ENCODE measurements around the gene PDE1C.

The PDE1C gene

GRCh38 chr7:32074787-32075585, 4.8 kb upstream of the PDE1C start:
- no peak for DNase-seq

- peak; percentile 46 for DNase-seq
Measured at GRCh38 chr7:32073533-32073932, 3.3 kb upstream of the PDE1C start.

GRCh38 chr7:32072397-32072796, 2.2 kb upstream of the PDE1C start:
- DNase-seq = no peak

GRCh38 chr7:32071466-32072091, 1.4 kb upstream of the PDE1C start:
- DNase-seq = no peak

- no peak for DNase-seq
Measured at GRCh38 chr7:32070051-32070405, 179 bp downstream of the PDE1C start.

- no peak for DNase-seq
Measured at GRCh38 chr7:32069116-32069650, 1.0 kb downstream of the PDE1C start.

GRCh38 chr7:32068411-32069101, 1.7 kb downstream of the PDE1C start:
- no peak for DNase-seq

GRCh38 chr7:32066441-32066840, 3.8 kb downstream of the PDE1C start:
- no peak for DNase-seq

GRCh38 chr7:32063614-32064013, 6.6 kb downstream of the PDE1C start:
- DNase-seq = no peak

- peak; percentile 53 for DNase-seq
Measured at GRCh38 chr7:32062150-32062549, 8.1 kb downstream of the PDE1C start.

- DNase-seq = no peak
Measured at GRCh38 chr7:32061346-32061745, 8.9 kb downstream of the PDE1C start.

GRCh38 chr7:32059289-32060011, 10.8 kb downstream of the PDE1C start:
- peak; percentile 33 for DNase-seq

- no peak for DNase-seq
Measured at GRCh38 chr7:32058002-32058401, 12.2 kb downstream of the PDE1C start.

- no peak for DNase-seq
Measured at GRCh38 chr7:32056767-32057166, 13.4 kb downstream of the PDE1C start.

- DNase-seq = no peak
Measured at GRCh38 chr7:32053204-32053603, 17.0 kb downstream of the PDE1C start.

GRCh38 chr7:32051128-32051527, 19.1 kb downstream of the PDE1C start:
- no peak for DNase-seq

- no peak for DNase-seq
Measured at GRCh38 chr7:32049599-32049998, 20.6 kb downstream of the PDE1C start.

GRCh38 chr7:32048970-32049491, 21.2 kb downstream of the PDE1C start:
- DNase-seq = no peak

- DNase-seq = no peak
Measured at GRCh38 chr7:32047801-32048200, 22.4 kb downstream of the PDE1C start.

- DNase-seq = no peak
Measured at GRCh38 chr7:32047075-32047474, 23.1 kb downstream of the PDE1C start.

- DNase-seq = no peak
Measured at GRCh38 chr7:32045228-32045627, 25.0 kb downstream of the PDE1C start.

GRCh38 chr7:32044739-32045138, 25.5 kb downstream of the PDE1C start:
- no peak for DNase-seq

- DNase-seq = no peak
Measured at GRCh38 chr7:32043688-32044087, 26.5 kb downstream of the PDE1C start.

All from fibroblast of skin of right biceps (primary cell).